Gastroesophageal sphincter (tissue), 3 donors: ENCODE data around the gene GRID1.

ENCODE experiments used
- CTCF ChIP-seq, 4 experiments: fragments of 200-600 bp in 2 of 4; fragments of 450-650 bp in 2 of 4; sonication (generic) in 1 of 4; IDR thresholded peaks; one replicate each; pipeline ENCODE4 v1.5.1; 2017 to 2019; ENCODE audit warnings: antibody characterized with exemption in 4 of 4, mild to moderate bottlenecking in 2 of 4, moderate library complexity in 2 of 4
- EP300 ChIP-seq: sonication (generic); formaldehyde crosslinking; IDR thresholded peaks from one replicate; pipeline ENCODE4 v1.6.1; 2017; ENCODE audit warnings: antibody characterized with exemption, mild to moderate bottlenecking
- POLR2AphosphoS5 ChIP-seq: sonication (generic); formaldehyde crosslinking; IDR thresholded peaks from one replicate; pipeline ENCODE4 v1.6.1; 2017; ENCODE audit warnings: antibody characterized with exemption

GRCh38 chr10:86138551-86139065 lies 228.0 kb downstream of the GRID1 start:
- no peak for TF ChIP-seq EP300
- TF ChIP-seq CTCF (IDR thresholded peaks at IDR 0.05): no peak
- TF ChIP-seq POLR2AphosphoS5: no peak
